Hepatocyte (in vitro differentiated cells): ENCODE measurements around the gene MPST.

Experiments
- CTCF ChIP-seq: fragments of 200-600 bp; sonication (generic); IDR thresholded peaks from 2 replicates; pipeline ENCODE4 v1.5.1; 2016; ENCODE audit warnings: antibody characterized with exemption, mild to moderate bottlenecking; ENCODE audit not compliant: poor library complexity
- EZH2 ChIP-seq: fragments of 200-600 bp; sonication (generic); IDR thresholded peaks from 2 replicates; pipeline ENCODE4 v1.6.1; 2016; ENCODE audit warnings: antibody characterized with exemption, mild to moderate bottlenecking, borderline replicate concordance
- EZH2phosphoT487 ChIP-seq: fragments of 200-600 bp; sonication (generic); IDR thresholded peaks from one replicate; pipeline ENCODE4 v1.6.1; 2018; ENCODE audit warnings: antibody characterized with exemption, mild to moderate bottlenecking, low read depth, moderate library complexity; ENCODE audit not compliant: unreplicated experiment, severe bottlenecking

GRCh38 chr22:37032535-37033460 lies 13.3 kb downstream of the MPST start:
- TF ChIP-seq CTCF: no peak
- no peak for TF ChIP-seq EZH2
- no peak for TF ChIP-seq EZH2phosphoT487
